LoVo (cell line): ENCODE measurements around the gene PAX7.
"Not testable (repeated sequence)": the region's sequence is repeated elsewhere in the genome, so short reads cannot be mapped to it uniquely, and the experiment has no call there.

Experiments
- DNase-seq: peaks from one replicate; pipeline ENCODE4 v3.0.0-alpha.2; 2016; ENCODE audit warnings: low spot score

Gene PAX7

DNA sequence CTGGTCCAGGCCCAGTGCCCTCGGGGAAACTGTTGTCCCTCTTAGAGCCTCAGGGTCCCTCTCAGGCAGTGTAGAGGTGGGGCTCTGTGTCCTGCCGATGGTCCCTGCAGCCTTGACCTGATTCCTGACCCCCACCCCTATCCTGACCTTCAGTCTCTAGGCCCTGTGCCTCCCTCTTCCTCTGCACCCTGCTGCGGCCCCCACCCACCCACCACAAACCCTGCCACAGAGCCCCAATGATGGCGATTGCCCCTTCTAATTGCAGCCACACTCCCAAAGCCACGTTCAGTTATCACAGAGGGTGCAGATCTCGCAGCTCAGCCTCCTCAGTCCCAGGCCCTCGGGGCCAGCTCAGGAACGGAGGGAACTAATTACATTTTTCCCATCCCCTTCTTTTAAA, 99.7 kb downstream of the PAX7 start:
- no peak for DNase-seq

DNA sequence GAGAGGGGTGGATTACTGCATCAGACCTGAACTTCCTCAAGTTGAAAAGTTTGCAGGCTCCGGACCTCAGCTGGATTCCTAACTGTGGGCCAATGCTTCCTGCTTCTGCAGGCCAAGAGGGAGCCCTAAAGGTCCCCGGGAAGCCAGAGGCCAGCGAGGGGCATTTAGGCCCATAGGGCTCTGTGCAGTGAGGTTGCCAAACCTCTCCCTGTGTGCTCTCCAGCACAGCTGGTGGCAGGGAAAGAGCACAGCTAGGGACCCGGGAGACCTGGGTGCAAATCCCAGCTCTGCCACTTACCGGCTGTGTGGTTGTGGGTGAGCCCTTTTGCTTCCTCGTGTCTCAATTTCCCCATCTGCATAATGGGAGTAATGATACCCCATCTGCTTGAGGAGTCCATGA, 100.5 kb downstream of the PAX7 start:
- no peak for DNase-seq

DNA sequence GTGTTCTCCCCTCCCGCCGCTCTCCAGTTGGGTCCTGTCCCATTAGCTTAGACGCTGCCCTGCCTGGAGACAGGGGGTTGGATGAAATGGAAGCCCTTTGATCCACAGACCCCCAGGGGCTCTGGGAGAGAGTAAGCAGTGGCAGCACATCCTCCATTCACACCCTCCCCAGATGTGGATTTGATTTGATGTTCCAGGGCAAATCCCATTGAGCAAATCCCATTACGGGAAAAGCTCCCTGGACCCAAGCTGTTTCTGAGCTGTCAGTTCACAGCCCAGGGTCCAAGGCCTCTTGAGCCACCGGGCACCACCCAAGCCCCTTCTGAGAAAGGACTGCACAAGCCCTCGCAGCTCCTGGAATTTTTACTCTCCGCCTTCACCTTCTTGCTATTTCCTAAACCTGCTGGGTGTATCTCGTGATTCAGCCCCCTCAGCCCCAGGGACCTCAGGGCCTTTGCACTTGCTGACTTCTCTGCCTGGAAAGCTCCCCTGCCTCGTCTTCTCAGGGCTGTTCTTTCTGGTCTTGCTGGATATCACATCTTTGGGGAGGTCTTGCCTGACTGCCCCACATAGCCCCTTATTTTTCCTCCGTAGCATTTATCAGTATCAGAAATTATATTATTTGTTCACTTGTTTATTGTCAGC, 101.1 kb downstream of the PAX7 start:
- DNase-seq = no peak

- DNase-seq = no peak
These were observed 102.0 kb downstream of the PAX7 start for GRCh38 chr1:18732686-18733085.

DNA sequence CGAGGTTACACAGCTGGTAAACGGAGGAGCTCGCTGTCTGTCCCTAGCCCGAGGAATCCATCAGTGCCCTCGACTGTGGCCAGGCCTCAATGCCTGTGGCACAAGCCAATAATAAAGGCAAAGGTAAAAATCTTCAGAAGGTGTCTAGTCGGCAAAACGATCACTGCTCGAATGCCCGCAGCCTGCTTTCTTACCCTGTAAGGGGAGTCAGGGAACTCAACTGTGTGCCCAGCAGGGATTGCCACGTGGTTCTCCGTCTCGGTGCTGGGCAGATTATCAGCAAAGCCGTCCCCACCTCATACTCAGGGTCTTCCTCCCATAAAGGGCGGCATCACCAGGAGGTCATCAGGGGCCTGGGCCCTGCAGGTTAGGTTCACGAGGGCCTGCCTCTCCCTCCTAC, 103.4 kb downstream of the PAX7 start:
- DNase-seq = no peak

DNA sequence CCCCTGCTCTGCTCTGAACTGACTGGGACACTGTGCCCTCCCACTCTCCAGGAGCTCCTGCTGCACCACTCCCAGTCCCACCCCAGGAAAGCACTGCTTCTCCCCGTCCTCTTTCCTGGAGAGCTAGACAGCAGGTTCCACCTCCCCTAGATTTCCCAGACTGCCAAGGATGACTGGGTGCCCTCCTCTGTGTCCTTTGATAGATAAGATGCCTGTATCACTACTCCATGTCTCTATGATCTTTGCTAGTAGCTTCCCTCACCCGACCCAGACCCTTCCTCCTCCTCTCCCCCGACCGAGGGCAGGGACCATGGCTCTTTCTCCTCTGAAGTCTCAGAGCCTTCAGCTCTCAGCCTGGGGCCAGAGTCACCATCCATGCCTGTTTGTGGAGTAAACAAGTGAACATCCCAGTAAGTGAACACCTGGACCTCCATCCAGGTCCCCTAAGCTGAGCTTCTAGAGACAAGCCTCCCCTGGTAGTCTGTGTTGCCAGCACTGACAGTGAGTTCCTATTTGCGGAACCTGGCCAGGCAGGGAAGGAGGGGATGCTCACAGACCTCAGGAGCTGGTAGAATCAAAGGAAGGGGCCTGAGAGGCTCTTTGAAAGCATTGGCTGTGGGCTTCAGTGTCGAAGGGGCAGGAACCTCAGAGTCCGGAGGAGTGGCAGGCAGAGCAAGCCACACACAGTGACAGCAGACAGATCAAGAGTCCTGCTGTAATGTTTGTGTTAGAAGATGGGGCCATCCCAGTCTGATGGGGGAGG, 104.0 kb downstream of the PAX7 start:
- DNase-seq = no peak

GRCh38 chr1:18735224-18735997, 104.8 kb downstream of the PAX7 start:
- no peak for DNase-seq

DNA sequence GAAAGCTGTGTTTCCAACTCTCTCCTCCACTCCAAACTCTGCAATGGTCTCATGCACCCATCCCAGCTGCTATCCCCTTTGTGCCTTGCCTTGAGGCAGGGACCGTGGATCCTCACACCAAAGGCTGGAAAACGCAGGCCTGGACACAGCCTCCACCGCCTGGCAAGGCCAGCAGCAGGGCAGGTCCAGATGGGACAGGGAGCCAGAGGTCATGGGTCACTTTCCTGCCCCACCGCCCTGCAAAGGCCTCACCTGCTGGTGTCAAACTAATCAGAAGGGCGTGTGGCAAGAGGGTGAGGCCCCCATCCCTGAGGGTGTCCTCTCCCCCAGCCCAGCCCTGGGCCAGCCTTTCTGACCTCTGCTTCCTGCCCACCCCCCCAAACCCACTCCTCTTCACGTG, 106.3 kb downstream of the PAX7 start:
- no peak for DNase-seq

DNA sequence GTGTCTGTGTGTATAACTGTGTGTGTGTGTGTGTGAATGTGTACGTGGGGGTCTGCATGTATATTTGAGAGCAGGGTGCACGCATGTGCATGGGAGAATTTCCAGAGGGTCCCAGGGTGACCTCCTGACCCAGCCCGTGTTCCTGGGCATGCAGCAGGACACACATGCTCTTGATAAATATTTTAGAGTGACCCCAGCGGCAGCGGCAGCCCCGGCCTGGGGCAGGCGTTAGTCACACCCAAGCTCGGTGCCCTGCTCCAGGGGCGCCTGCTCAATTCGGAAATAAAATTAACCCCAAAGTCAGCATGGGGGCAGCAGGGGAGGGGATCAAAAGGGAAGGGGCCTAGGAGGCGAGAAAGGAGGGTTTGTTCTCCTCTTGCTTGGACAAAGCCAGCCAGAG, 107.5 kb downstream of the PAX7 start:
- no peak for DNase-seq

- DNase-seq = no peak
These were observed 108.0 kb downstream of the PAX7 start for GRCh38 chr1:18738617-18739016.

DNA sequence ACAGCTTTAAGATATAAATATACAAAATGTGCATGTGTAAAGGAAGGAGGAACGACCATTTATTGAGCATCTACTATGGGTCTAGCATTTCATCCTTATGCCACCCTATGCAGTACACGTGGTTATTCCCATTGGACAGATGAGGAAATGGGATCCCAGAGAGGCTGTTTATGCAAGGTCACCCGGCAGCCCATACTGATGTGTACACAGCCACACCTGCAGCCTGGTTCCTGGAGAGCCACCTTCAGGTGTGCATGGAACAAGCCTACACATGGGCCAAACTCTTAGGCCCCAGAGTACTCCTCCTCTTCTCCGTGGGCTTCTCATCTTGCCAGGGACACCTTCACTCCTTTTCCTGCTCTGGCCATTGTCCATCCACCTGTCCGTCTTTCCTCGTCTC, 108.8 kb downstream of the PAX7 start:
- no peak for DNase-seq

GRCh38 chr1:18739897-18740296, 109.3 kb downstream of the PAX7 start:
- DNase-seq = no peak

DNA sequence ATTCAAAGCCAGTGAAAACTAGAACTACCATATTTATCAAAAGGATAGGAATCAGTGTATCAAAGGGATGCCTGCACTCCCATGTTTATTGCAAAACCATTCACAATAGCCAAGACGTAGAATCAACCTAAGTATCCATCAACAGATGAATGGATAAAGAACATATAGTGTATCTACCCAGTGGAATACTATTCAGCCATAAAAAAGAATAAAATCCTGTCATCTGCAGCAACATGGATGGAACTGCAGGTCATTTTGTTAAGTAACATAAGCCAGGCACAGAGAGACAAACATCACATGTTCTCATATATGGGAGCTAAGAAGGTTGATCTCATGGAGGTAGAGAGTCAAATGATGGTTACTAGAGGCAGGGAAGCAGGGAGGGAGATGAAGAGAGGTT, 110.0 kb downstream of the PAX7 start:
- no peak for DNase-seq

GRCh38 chr1:18743233-18743632, 112.6 kb downstream of the PAX7 start:
- no peak for DNase-seq

DNA sequence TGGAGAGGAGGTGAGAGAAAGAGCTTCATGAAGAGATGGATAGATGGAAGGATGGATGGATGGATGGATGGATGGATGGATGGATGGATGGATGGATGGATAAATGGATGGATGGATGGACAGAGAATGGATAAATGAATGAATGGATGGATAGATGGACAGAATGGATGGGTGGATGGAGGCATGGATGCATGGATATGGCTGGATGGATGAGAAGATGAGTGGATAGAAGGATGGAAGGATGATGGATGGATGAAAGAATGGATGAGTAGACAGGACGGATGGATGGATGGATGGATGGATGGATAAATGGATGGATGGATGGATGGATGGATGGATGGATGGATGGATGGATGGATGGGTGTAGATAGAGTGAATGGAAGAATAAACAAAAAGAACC, 113.7 kb downstream of the PAX7 start:
- DNase-seq = not testable (repeated sequence)

DNA sequence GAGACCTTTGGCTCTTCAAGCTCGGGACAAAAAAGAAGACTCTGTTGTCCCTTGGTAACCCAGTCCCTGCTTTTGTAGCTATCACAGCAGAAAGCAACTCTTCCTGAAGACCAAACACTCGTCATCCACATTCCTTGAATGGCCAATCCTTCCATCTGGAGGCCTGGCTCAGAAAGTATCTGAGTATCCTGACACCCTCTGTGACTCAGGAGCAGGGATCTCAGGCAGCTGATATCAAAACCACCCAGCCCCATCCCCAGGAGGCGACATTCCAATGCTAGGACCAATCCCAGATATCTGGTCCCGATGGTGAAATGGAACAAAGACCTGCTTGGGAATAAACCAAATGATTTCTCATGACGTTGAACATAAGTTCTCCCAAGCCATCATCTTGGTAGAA, 116.3 kb downstream of the PAX7 start:
- no peak for DNase-seq

- DNase-seq = no peak
These were observed 117.0 kb downstream of the PAX7 start for GRCh38 chr1:18747671-18748070.

- DNase-seq = no peak
These were observed 117.8 kb downstream of the PAX7 start for GRCh38 chr1:18748435-18748834.

DNA sequence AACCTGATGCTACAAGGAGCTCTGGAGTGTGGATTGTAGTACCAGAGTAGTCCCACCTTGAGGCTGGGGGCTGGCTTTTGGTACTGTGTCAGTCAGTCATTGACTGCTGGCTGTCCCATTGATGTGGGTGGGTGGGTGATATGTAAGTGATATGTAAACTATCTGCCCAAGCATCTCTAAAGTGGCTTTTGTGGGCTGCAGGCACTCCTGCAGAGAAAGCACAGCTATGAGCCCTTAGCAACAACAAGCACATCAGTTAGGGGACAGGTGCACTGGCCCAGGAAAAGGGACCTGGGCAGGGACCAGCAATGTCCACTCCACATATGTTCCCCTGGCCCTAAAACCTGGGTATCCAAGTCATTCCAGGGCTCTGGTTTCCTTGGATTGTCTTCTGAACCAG, 118.9 kb downstream of the PAX7 start:
- no peak for DNase-seq

DNA sequence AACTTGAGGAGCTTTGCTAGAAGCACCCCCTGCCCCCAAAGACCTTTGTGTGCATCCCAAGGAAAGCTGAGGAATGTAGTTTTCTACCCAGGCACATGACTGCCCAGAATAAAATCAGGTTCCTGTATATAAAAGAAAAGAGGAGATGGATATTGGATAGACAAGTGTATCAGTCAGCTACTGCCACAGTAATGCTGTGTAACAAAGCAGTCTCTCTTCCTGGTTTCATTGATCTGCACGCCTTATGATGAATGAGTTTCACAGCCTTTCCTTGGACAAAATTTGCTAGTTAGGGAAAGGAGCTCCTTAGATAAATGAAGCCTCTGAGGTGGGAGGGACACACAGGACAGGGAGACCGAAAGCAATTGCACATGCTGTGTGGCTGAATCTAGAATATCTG, 120.0 kb downstream of the PAX7 start:
- no peak for DNase-seq

GRCh38 chr1:18751425-18751824, 120.8 kb downstream of the PAX7 start:
- DNase-seq = no peak

DNA sequence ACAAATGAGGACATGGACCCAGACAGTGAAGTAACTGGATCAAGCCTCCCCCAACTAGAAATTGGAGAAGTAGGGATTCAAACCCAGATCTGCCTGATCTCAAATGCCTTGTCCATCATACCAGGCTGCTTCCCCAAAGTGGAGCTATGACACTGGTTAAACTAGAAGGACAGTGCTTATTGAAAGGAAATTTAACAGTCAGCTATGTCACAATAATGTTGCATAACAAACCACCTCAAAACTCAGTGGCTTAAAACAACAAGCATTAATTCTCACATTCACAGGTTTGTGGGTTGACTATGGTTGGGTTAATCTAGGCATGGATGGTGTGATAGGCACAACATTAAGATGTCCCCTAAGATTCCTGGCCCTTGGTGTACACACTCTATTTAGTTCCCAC, 121.8 kb downstream of the PAX7 start:
- DNase-seq = no peak

- no peak for DNase-seq
These were observed 129.5 kb downstream of the PAX7 start for GRCh38 chr1:18760156-18760555.
